ENCODE measurements around the gene SPTBN5.

The SPTBN5 gene

DNA sequence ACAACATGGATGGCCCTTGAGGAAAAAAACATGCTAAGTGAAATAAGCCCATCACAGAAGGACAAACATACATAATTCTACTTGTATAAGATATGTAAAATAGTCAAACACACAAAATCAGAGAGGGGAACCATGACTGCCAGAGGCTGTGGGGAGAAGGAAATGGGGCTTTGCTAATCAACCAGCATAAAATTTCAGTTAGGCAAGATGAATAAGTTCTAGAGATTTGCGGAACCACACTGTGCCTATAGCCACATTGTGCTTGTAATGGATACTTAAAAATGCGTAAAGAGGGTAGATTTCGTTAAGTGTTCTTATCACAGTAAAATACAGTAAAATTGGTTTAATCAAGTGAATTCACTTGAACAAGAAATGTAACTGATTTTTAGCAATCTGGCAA is 33.7 kb upstream of the SPTBN5 start:
- no peak for DNase-seq (ENCODE audit: low read depth)
- no peak overlapping the region for H3K4me3 ChIP-seq (replicated peaks; ENCODE audit: low read depth, low read length)
- TF ChIP-seq, protein P1, sequence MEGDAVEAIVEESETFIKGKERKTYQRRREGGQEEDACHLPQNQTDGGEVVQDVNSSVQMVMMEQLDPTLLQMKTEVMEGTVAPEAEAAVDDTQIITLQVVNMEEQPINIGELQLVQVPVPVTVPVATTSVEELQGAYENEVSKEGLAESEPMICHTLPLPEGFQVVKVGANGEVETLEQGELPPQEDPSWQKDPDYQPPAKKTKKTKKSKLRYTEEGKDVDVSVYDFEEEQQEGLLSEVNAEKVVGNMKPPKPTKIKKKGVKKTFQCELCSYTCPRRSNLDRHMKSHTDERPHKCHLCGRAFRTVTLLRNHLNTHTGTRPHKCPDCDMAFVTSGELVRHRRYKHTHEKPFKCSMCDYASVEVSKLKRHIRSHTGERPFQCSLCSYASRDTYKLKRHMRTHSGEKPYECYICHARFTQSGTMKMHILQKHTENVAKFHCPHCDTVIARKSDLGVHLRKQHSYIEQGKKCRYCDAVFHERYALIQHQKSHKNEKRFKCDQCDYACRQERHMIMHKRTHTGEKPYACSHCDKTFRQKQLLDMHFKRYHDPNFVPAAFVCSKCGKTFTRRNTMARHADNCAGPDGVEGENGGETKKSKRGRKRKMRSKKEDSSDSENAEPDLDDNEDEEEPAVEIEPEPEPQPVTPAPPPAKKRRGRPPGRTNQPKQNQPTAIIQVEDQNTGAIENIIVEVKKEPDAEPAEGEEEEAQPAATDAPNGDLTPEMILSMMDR (IDR thresholded peaks at IDR 0.05; ENCODE audit: low read length, missing control alignments) = no peak

DNA sequence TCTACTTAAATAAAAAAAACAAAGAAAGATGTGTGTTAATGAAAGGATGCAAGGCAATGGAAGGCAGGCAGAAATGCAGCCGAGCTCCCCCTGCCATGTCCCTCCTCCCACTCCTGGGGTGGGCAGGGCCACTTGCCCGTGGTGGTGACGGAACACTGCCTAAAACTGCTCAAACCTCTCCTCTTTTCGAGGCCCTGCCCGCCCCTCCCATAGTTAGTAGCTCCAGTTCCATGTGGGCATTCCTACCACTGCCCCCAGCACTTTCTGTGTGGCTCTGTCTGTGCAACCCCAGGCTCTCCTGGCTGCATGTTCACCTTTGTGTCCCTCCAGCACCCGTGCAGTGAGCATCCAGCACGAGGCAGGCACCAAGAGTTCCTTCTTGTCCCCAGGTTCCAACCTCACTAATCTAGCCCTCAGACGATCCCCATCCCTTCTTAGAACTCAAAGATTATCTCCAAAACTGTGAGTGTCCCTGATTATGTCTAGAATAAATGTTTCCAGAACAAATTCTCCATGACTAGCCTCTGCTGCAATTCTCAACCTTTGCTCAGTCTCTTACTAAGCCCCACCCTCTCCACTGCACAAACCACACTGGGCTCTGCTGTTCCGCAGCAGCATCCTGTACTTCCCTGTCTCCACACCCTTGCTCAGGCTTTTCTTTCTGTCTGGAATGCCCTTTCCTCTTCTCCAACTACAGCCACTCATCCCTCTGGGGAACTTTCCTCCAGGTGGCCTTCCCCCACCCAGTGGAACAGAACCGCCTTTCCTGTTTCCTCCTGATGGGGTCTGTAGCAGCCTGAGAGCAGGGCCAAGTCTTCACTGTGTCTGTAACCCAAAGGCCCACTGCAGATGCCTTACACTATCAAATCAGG is 32.6 kb upstream of the SPTBN5 start:
- TF ChIP-seq, protein P1 (IDR thresholded peaks at IDR 0.05; ENCODE audit: low read length, missing control alignments) = no peak
- H3K4me3 ChIP-seq (replicated peaks; ENCODE audit: low read depth, low read length) = no peak overlapping the region
- DNase-seq (ENCODE audit: low read depth) = no peak

DNA sequence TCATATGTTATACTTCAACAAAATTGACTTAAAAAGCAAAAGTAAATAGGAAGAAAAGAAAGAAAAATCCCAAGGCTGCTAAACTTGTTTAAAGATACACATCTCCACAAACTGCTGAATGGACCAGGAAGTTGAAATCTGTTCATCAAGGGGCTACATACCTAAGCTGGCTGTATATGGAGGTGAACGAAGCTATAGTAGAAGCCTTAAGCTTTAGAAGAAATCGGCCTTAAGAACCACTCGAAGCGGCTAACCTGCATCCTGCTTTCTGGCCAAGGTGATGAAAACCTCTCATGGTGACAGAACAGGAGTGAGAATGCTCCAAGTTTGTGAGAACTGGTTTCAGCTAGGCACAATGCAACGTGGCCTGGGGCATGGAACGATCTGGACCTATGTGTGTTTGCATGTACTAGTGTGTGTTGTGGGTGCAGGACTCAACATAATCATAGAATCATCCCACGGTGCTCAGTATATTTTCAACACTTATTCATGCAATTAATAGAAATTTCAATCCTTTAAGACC is 31.3 kb upstream of the SPTBN5 start:
- H3K4me3 ChIP-seq (replicated peaks; ENCODE audit: low read depth, low read length) = no peak overlapping the region
- TF ChIP-seq, protein P1 (IDR thresholded peaks at IDR 0.05; ENCODE audit: low read length, missing control alignments) = no peak
- no peak for DNase-seq (ENCODE audit: low read depth)

DNA sequence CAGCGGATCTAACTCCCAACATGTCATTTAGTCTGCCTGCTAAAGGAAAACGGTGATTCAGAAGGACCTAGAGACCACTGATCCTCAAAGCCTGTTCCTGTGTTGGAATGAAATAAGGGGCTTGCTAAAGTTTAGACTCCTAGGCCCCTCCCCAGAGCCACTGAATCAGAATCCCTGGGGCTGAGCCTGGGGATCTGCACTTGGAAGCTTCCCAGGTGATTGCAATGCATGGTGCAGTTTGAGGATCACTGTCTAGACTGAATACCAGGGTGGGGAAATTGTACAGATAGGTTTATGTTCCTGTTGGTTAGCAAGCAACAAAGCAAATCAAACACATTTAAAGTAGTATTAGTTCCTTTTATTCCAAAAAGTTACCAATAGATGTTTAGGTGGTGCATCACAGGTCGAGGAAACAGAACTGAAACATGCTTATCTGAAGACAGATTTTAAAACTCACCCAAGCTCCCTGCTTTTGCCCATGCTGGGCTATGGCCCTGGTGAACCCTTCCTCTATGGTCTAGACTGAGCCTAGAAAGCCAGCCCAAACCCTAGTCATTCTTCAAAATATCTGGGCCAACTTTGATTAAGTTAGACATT is 29.6 kb upstream of the SPTBN5 start:
- no peak for DNase-seq (ENCODE audit: low read depth)
- TF ChIP-seq, protein P1 (IDR thresholded peaks at IDR 0.05; ENCODE audit: low read length, missing control alignments) = no peak
- no peak overlapping the region for H3K4me3 ChIP-seq (replicated peaks; ENCODE audit: low read depth, low read length)

DNA sequence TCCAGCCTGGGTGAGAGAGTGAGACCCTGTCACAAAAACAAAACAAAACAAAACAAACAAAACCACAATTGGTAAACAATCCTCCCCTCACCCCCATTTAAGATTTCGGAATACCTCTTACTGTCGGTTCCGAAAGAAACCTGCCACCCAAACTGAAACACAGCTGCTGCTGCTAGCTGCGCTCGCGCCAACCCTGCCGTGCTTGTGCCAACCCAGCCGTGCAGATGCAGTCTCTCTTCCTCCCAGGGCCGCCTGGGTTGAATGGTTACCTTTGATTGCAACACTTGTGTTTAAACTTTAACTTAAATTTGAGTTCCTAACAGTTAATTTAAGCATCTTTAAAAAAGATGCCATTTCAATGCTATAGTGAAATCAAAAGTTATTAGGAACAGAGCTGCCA is 28.5 kb upstream of the SPTBN5 start:
- no peak for DNase-seq (ENCODE audit: low read depth)
- H3K4me3 ChIP-seq (replicated peaks; ENCODE audit: low read depth, low read length) = no peak overlapping the region
- TF ChIP-seq, protein P1 (IDR thresholded peaks at IDR 0.05; ENCODE audit: low read length, missing control alignments) = no peak

DNA sequence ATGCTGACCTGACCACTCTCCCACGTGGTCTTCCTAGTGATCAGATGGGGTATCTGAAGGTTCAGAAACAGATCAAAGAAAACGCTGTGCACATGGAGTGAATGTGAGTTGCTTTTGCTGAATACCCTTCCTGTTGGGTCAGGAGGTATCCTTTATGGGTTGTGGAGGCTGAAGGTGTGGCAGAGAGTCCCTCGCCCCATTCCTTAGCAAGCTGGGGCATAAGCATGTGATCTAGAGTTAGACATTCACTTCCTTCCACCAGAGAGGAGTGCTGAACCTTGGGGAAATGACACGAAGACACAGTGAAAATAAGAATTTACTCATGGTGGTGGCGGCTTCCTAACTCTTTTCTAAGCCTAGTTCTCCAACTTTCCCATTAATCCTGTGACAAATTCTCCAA is 27.8 kb upstream of the SPTBN5 start:
- TF ChIP-seq, protein P1 (IDR thresholded peaks at IDR 0.05; ENCODE audit: low read length, missing control alignments) = no peak
- DNase-seq (ENCODE audit: low read depth) = no peak
- no peak overlapping the region for H3K4me3 ChIP-seq (replicated peaks; ENCODE audit: low read depth, low read length)

Data from fibroblast of pulmonary artery (primary cell).